Stimulated activated CD8-positive, alpha-beta memory T cell treated with anti-CD3 and anti-CD28 coated beads, Interleukin-4, amount 100 ng/mL, for 1 hour (primary cell): Measurements from ENCODE around the gene IQCC.

Experiments
- DNase-seq, 2 donors: peaks; one replicate each; pipeline ENCODE4 v3.0.0-alpha.2; 2020; ENCODE audit warnings: low read depth in 2 of 2, low spot score in 1 of 2

IQCC gene

DNA sequence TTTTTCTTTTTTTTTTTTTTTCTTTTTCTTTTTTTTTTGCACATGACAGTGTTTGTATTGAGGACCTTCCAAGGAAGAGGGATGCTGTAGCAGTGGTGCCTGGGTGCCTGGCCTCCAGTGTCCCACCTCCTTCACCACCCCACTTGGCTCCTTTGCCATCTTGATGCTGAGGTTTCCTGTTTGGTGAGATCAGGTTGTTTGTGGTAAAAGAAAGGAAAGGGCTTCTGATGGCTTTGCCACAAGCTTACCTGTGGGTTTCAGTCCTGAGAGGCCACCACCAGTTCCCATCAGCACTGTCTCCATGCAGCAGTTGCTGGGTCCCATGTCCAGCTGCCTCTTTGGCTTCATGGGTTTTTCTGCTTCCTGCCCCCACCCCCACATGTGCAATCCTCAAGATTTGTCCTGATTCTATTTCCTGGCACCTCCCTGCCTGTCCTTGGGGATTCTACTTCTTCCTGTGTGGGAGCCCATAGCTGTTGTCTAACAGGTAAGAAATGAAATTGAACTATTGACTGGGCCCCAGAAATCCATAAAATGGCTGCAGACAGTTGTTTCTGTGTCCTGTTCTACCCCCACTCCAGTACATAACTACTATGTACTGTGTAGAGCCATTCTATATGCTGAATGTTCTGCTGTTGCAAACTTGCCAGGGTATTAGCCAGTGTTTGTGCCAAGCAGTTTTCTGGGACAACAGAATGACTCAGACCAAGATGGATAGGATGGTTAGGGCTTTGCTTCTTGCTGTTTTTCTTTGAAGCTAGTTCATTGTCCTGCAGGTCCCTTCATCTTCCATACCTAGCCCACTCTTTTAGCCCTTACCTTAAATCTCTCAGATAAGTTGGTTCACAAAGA lies 9.3 kb upstream of the IQCC start:
- no peak for DNase-seq

- DNase-seq: no peak
These were observed 8.4 kb upstream of the IQCC start for GRCh38 chr1:32197074-32197473.

GRCh38 chr1:32197837-32198236 lies 7.6 kb upstream of the IQCC start:
- no peak for DNase-seq

GRCh38 chr1:32198237-32199042 lies 7.0 kb upstream of the IQCC start:
- DNase-seq: no peak

- DNase-seq: no peak
These were observed 6.3 kb upstream of the IQCC start for GRCh38 chr1:32199043-32199716.

DNA sequence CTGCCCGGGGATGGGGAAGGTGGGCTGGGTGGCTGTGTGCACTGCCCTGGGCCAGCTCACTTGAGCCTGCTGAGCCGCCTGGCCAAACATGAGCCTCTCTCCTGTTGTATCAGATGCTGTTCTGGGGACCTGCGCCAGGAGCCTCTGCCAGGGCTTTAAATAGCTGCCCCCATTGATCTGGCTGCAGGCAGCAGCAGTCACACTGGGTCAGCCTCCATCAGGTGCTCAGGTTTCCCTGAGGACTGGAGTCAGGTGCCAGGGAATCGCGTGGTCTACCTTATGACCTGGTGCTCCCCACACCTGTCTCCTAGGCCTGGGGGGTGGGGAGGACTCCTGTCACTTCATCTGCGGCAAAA lies 5.8 kb upstream of the IQCC start:
- no peak for DNase-seq

- no peak for DNase-seq
These were observed 5.1 kb upstream of the IQCC start, which contains the start of gene CCDC28B for GRCh38 chr1:32200226-32201010. TSS of gene CCDC28B (plus strand) at chr1:32200595. CDS start at chr1:32201936, 1,341 bp downstream.

- DNase-seq: peak; percentile 55 to 60
These were observed 4.2 kb upstream of the IQCC start for GRCh38 chr1:32201011-32201855.

- DNase-seq: no peak
These were observed 519 bp upstream of the IQCC start for GRCh38 chr1:32204943-32205361.

DNA sequence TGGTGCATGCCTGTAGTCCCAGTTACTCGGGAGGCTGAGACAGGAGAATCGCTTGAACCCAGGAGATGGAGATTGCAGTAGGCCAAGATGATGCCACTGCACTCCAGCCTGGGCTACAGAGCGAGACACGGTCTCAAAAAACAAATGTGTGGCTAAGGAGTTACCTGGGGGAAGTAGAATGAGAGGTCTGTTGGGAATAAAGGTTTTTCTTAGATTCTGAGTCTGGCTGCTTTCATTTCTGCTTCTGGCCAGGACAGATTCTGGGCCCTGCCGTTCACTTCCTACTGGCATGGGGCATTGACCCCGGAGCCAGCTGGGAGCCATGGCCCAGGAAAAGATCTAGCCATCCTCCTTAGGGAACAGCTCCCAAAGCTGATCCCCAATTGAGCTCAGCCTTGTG lies 3.0 kb downstream of the IQCC start:
- DNase-seq: no peak

- no peak for DNase-seq
These were observed 3.4 kb downstream of the IQCC start, which contains the start of gene DCDC2B for GRCh38 chr1:32208891-32209328. TSS of gene DCDC2B (plus strand) at chr1:32209089. CDS start at chr1:32209094, 5 bp downstream.

GRCh38 chr1:32215629-32216480 lies 10.4 kb downstream of the IQCC start:
- no peak for DNase-seq

- no peak for DNase-seq
These were observed 11.1 kb downstream of the IQCC start for GRCh38 chr1:32216566-32216965.

GRCh38 chr1:32219022-32219421 lies 13.6 kb downstream of the IQCC start:
- DNase-seq: no peak

- DNase-seq: no peak
These were observed 15.5 kb downstream of the IQCC start for GRCh38 chr1:32220746-32221580.

- DNase-seq: no peak
These were observed 16.1 kb downstream of the IQCC start for GRCh38 chr1:32221581-32221979.

- peak; percentile 75 to 86 for DNase-seq
These were observed 16.7 kb downstream of the IQCC start, which contains the start of the genes EIF3I and TMEM234 for GRCh38 chr1:32221980-32222755. TSS of gene EIF3I (plus strand) at chr1:32222407. CDS start at chr1:32222442, 35 bp downstream. TSS of gene TMEM234 (minus strand) at chr1:32222353. CDS start at chr1:32222322, 31 bp downstream.
